H1 (cell line): ENCODE results near the gene GXYLT2.

Experiments
- ATF3 ChIP-seq: IDR thresholded peaks from 2 replicates; pipeline ENCODE4 v1.6.1; 2011; ENCODE audit warnings: low read depth, mild to moderate bottlenecking, low read length; ENCODE audit not compliant: insufficient read depth
- CEBPB ChIP-seq: IDR thresholded peaks from 2 replicates; pipeline ENCODE4 v1.6.1; 2012; ENCODE audit warnings: low read depth, low read length
- CTCF ChIP-seq, 3 experiments: IDR thresholded peaks; 1 replicate in 2 of 3; 2 replicates in 1 of 3; pipeline versions ENCODE4 v1.5.1 to v1.6.1; 2011; ENCODE audit warnings: low read length in 3 of 3, mild to moderate bottlenecking in 3 of 3, inconsistent platforms in 2 of 3, low read depth in 1 of 3, moderate library complexity in 1 of 3; ENCODE audit not compliant: insufficient read depth in 1 of 3; ENCODE audit errors: control extremely low read depth in 1 of 3
- EGR1 ChIP-seq: IDR thresholded peaks from 2 replicates; pipeline ENCODE4 v1.6.1; 2011; ENCODE audit warnings: low read depth, low read length, borderline replicate concordance
- EP300 ChIP-seq, 2 experiments: IDR thresholded peaks; 1 replicate in 1 of 2; 2 replicates in 1 of 2; pipeline ENCODE4 v1.6.1; 2011 to 2012; ENCODE audit warnings: low read depth in 2 of 2, low read length in 2 of 2, mild to moderate bottlenecking in 2 of 2, borderline replicate concordance in 1 of 2, inconsistent platforms in 1 of 2, moderate library complexity in 1 of 2
- EZH2 ChIP-seq: fragments of 200-600 bp; sonication (generic); IDR thresholded peaks from 2 replicates; pipeline ENCODE4 v1.7.1; 2012; ENCODE audit warnings: low read depth, mild to moderate bottlenecking, moderate library complexity, low read length, inconsistent platforms; ENCODE audit not compliant: severe bottlenecking
- KDM1A ChIP-seq: fragments of 200-600, 300-600 bp; sonication (generic); IDR thresholded peaks from 2 replicates; pipeline ENCODE4 v1.7.1; 2016; ENCODE audit warnings: mild to moderate bottlenecking, low read length, borderline replicate concordance
- PHF8 ChIP-seq: fragments of 200-600 bp; sonication (generic); conservative IDR thresholded peaks from 2 replicates; pipeline ENCODE4 v1.7.1; 2012; ENCODE audit warnings: low read depth, mild to moderate bottlenecking, inconsistent platforms, low read length, moderate library complexity
- POLR2A ChIP-seq, 2 experiments: IDR thresholded peaks; 1 replicate in 1 of 2; 2 replicates in 1 of 2; pipeline ENCODE4 v1.6.1; 2011; ENCODE audit warnings: low read depth in 2 of 2, low read length in 2 of 2, mild to moderate bottlenecking in 2 of 2; ENCODE audit errors: control extremely low read depth in 1 of 2
- POLR2AphosphoS5 ChIP-seq: IDR thresholded peaks from 2 replicates; pipeline ENCODE4 v1.6.1; 2011; ENCODE audit warnings: low read depth, low read length
- SUZ12 ChIP-seq: fragments of 200-600 bp; sonication (generic); IDR thresholded peaks from 2 replicates; pipeline ENCODE4 v1.6.1; 2012; ENCODE audit warnings: mild to moderate bottlenecking, inconsistent platforms, low read length, moderate library complexity, mixed read lengths

DNA sequence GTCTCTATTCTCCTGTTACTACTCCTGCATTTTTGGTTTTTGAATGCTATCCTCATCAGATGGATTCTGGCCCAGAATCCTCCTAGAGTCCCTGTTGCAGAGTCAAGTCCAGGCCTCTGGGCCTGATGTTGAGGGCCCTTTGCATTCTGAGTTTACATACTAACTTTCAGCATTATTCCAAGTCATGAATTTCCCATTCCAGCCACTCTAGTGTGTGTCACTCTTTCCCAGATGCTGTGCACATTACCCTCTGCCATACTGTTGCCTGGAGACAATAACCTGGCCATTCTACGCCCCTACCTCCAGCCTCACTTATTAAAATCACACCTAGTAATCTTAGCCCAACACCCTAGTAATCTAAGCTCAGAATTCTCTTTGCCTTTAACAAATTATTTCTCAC, 53.4 kb downstream of the GXYLT2 start:
- TF ChIP-seq EZH2 (no peak), POLR2A (IDR thresholded peaks at IDR 0.05; ENCODE audit: control extremely low read depth in 1 of 2, low read depth in 2 of 2, low read length in 2 of 2) (no peak), CEBPB (no peak), CTCF (IDR thresholded peaks at IDR 0.05; ENCODE audit: control extremely low read depth in 1 of 3, insufficient read depth in 1 of 3, low read depth in 1 of 3, low read length in 3 of 3) (no peak), EGR1 (no peak), EP300 (IDR thresholded peaks at IDR 0.05; ENCODE audit: borderline replicate concordance in 1 of 2, low read depth in 2 of 2, low read length in 2 of 2) (no peak), KDM1A (no peak), POLR2AphosphoS5 (no peak), SUZ12 (no peak), PHF8 (no peak), ATF3 (no peak)
